GM18498 (cell line): ENCODE measurements around the gene AMFR.

ENCODE experiments used
- ATAC-seq: cut with Tn5 transposase; IDR thresholded peaks from one replicate; pipeline ENCODE4 v1.9.1; 2021; ENCODE audit warnings: mild to moderate bottlenecking, moderate library complexity; ENCODE audit not compliant: unreplicated experiment

The AMFR gene

GRCh38 chr16:56364865-56365264 is 60.5 kb downstream of the AMFR start:
- ATAC-seq: no peak

- ATAC-seq: no peak
Observed at GRCh38 chr16:56363781-56364565, 61.4 kb downstream of the AMFR start.

GRCh38 chr16:56363181-56363716 is 62.1 kb downstream of the AMFR start:
- no peak for ATAC-seq

GRCh38 chr16:56362706-56363105 is 62.6 kb downstream of the AMFR start:
- no peak for ATAC-seq

- ATAC-seq: no peak
Observed at GRCh38 chr16:56362057-56362655, 63.2 kb downstream of the AMFR start.

GRCh38 chr16:56360117-56361008 is 65.0 kb downstream of the AMFR start:
- ATAC-seq: no peak

GRCh38 chr16:56357765-56358322 is 67.5 kb downstream of the AMFR start:
- ATAC-seq: no peak

- no peak for ATAC-seq
Observed at GRCh38 chr16:56357241-56357764, 68.0 kb downstream of the AMFR start.

GRCh38 chr16:56356276-56357240 is 68.8 kb downstream of the AMFR start:
- ATAC-seq: peak; percentile 93

GRCh38 chr16:56355786-56356275 is 69.5 kb downstream of the AMFR start:
- ATAC-seq: no peak

GRCh38 chr16:56355221-56355620 is 70.1 kb downstream of the AMFR start:
- ATAC-seq: no peak

- no peak for ATAC-seq
Observed at GRCh38 chr16:56354746-56355145, 70.6 kb downstream of the AMFR start.

- ATAC-seq: no peak
Observed at GRCh38 chr16:56354016-56354415, 71.3 kb downstream of the AMFR start.

- ATAC-seq: no peak
Observed at GRCh38 chr16:56353054-56353921, 72.1 kb downstream of the AMFR start.

- no peak for ATAC-seq
Observed at GRCh38 chr16:56352351-56353053, 72.8 kb downstream of the AMFR start.

GRCh38 chr16:56351481-56351880 is 73.9 kb downstream of the AMFR start:
- ATAC-seq: no peak

GRCh38 chr16:56350491-56351405 is 74.6 kb downstream of the AMFR start:
- ATAC-seq: no peak
